SU-DHL-6 (cell line): Measurements from ENCODE around the gene C1orf35.

Experiments used
- EZH2phosphoT487 ChIP-seq: fragments of 200-600 bp; sonication (generic), shearing (Covaris generic); conservative IDR thresholded peaks from 2 replicates; pipeline ENCODE4 v1.6.1; 2018; ENCODE audit warnings: mild to moderate bottlenecking, antibody characterized with exemption, low read length, moderate library complexity, mixed read lengths
- TF ChIP-seq, protein P1 (sequence below): fragments of 200-600 bp; sonication (generic); IDR thresholded peaks from one replicate; pipeline ENCODE4 v1.5.1; 2017; ENCODE audit warnings: antibody characterized with exemption, mild to moderate bottlenecking, low read length, moderate library complexity; ENCODE audit not compliant: insufficient read depth, poor library complexity, severe bottlenecking

DNA sequence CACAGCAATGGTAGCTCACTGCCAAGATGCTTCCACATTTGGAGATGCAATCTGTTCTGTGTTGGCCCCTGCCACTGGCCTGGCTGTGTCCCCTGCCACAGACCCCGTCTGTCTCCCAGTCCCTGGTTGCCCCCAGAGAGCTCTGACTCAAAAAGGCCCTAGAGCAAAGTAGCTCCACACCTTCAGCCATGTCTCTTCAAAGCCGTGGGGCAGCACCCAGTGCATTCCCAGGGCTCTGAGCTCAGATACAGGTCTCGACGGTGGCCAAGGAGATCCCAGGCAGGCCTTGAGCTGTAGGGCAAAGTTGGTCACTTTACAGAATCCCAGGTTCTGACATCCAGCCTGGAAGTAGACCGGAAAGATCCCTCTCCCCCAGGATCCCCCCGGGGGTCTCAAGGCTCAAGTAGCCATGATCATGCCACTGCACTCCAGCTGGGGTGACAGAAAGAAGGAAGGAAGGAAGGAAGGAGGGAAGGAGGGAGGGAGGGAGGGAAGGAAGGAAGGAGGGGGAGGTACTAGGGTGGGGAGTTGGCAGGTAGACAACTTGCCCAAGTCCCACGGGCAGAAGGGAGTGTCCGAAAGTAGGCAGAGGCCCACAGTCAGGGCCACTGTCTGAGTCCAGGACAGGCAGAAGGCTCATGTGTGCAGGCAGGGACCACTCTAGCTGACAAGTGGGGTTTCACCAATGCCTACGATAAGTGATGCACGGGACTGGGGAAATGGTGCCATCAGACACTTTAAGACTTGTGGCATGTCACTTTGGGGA lies 25.4 kb downstream of the C1orf35 start:
- TF ChIP-seq, protein P1, sequence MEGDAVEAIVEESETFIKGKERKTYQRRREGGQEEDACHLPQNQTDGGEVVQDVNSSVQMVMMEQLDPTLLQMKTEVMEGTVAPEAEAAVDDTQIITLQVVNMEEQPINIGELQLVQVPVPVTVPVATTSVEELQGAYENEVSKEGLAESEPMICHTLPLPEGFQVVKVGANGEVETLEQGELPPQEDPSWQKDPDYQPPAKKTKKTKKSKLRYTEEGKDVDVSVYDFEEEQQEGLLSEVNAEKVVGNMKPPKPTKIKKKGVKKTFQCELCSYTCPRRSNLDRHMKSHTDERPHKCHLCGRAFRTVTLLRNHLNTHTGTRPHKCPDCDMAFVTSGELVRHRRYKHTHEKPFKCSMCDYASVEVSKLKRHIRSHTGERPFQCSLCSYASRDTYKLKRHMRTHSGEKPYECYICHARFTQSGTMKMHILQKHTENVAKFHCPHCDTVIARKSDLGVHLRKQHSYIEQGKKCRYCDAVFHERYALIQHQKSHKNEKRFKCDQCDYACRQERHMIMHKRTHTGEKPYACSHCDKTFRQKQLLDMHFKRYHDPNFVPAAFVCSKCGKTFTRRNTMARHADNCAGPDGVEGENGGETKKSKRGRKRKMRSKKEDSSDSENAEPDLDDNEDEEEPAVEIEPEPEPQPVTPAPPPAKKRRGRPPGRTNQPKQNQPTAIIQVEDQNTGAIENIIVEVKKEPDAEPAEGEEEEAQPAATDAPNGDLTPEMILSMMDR = no peak
- TF ChIP-seq EZH2phosphoT487 = no peak
